ENCODE results near the gene ZNF32. TPM values are rescaled to one million over a fixed set of nuclear protein-coding genes. Genes with fewer than 3 reads are reported as not detected.

The ZNF32 gene
- total RNA-seq, 1 experiment from 2014 or later, result 30.3 TPM

- POLR2A ChIA-PET, result no interaction called here
- H3K27me3 ChIP-seq (replicated peaks; ENCODE audit: control insufficient read depth, insufficient read depth, low read length), result no peaks in the 10 kb centered on the region; the same call in 1 of the 2 replicates
Observed at GRCh38 chr10:43676901-43677300, 28.2 kb upstream of the ZNF32 start.

GRCh38 chr10:43676331-43676730, 27.6 kb upstream of the ZNF32 start:
- no peaks in the 10 kb centered on the region for H3K4me1 ChIP-seq
- ChIA-PET CTCF (no interaction called here), POLR2A (no interaction called here)
- H3K4me3 ChIP-seq (ENCODE audit: low read depth, low read length), result no peak overlapping the region
- H3K27me3 ChIP-seq (replicated peaks; ENCODE audit: control insufficient read depth, insufficient read depth, low read length), result no peaks in the 10 kb centered on the region; the same call in 1 of the 2 replicates
- DNase-seq, result no peak
- no TSS peak for BruUV-seq (replicated peaks)
- H3K36me3 Mint-ChIP-seq (ENCODE audit: insufficient read depth, unreplicated experiment), result no peaks in the 10 kb centered on the region
- no peak overlapping the region for H3K4me3 Mint-ChIP-seq (ENCODE audit: unreplicated experiment)
- no peaks in the 10 kb centered on the region for H3K36me3 ChIP-seq (ENCODE audit: control insufficient read depth, insufficient read depth, low read length)
- no peaks in the 10 kb centered on the region for H3K9me3 Mint-ChIP-seq (ENCODE audit: unreplicated experiment)
- intact Hi-C loops (cut with micrococcal nuclease; ENCODE audit: unreplicated experiment), result no loop called here
- H3K27ac Mint-ChIP-seq (ENCODE audit: unreplicated experiment), result no peak overlapping the region
- H3K4me1 Mint-ChIP-seq (ENCODE audit: low read depth, unreplicated experiment), result peaks cover 5% of the 10 kb centered on the region
- peaks cover 17% of the 10 kb centered on the region for H3K27me3 Mint-ChIP-seq (ENCODE audit: insufficient read depth, unreplicated experiment)
- TF ChIP-seq, protein P1, sequence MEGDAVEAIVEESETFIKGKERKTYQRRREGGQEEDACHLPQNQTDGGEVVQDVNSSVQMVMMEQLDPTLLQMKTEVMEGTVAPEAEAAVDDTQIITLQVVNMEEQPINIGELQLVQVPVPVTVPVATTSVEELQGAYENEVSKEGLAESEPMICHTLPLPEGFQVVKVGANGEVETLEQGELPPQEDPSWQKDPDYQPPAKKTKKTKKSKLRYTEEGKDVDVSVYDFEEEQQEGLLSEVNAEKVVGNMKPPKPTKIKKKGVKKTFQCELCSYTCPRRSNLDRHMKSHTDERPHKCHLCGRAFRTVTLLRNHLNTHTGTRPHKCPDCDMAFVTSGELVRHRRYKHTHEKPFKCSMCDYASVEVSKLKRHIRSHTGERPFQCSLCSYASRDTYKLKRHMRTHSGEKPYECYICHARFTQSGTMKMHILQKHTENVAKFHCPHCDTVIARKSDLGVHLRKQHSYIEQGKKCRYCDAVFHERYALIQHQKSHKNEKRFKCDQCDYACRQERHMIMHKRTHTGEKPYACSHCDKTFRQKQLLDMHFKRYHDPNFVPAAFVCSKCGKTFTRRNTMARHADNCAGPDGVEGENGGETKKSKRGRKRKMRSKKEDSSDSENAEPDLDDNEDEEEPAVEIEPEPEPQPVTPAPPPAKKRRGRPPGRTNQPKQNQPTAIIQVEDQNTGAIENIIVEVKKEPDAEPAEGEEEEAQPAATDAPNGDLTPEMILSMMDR (IDR thresholded peaks at IDR 0.05; ENCODE audit: insufficient read depth in 1 of 2, low read depth in 1 of 2, low read length in 1 of 2, severe bottlenecking in 1 of 2, unreplicated experiment in 1 of 2), result no peak
- H3K9me3 ChIP-seq, result no peaks in the 10 kb centered on the region

More at GRCh38 chr10:43676901-43677300, 28.2 kb upstream of the ZNF32 start:
- TF ChIP-seq, protein P1 (IDR thresholded peaks at IDR 0.05; ENCODE audit: insufficient read depth in 1 of 2, low read depth in 1 of 2, low read length in 1 of 2, severe bottlenecking in 1 of 2, unreplicated experiment in 1 of 2), result no peak
- no peaks in the 10 kb centered on the region for H3K36me3 Mint-ChIP-seq (ENCODE audit: insufficient read depth, unreplicated experiment)
- peaks cover 17% of the 10 kb centered on the region for H3K27me3 Mint-ChIP-seq (ENCODE audit: insufficient read depth, unreplicated experiment)
- H3K4me3 Mint-ChIP-seq (ENCODE audit: unreplicated experiment), result no peak overlapping the region
- H3K36me3 ChIP-seq (ENCODE audit: control insufficient read depth, insufficient read depth, low read length), result no peaks in the 10 kb centered on the region
- H3K27ac Mint-ChIP-seq (ENCODE audit: unreplicated experiment), result no peak overlapping the region
- no peaks in the 10 kb centered on the region for H3K9me3 Mint-ChIP-seq (ENCODE audit: unreplicated experiment)
- H3K4me1 ChIP-seq, result no peaks in the 10 kb centered on the region
- BruUV-seq (replicated peaks), result no TSS peak
- CTCF ChIA-PET, result no interaction called here
- H3K9me3 ChIP-seq, result no peaks in the 10 kb centered on the region
- no peaks in the 10 kb centered on the region for H3K4me1 Mint-ChIP-seq (ENCODE audit: low read depth, unreplicated experiment)
- DNase-seq, result no peak
- intact Hi-C loops (cut with micrococcal nuclease; ENCODE audit: unreplicated experiment), result no loop called here
- no peak overlapping the region for H3K4me3 ChIP-seq (ENCODE audit: low read depth, low read length)

- Histone ChIP-seq H3K9me3 (no peaks in the 10 kb centered on the region), H3K36me3 (ENCODE audit: control insufficient read depth, insufficient read depth, low read length) (no peaks in the 10 kb centered on the region), H3K4me1 (no peaks in the 10 kb centered on the region), H3K27me3 (replicated peaks; ENCODE audit: control insufficient read depth, insufficient read depth, low read length) (no peaks in the 10 kb centered on the region; the same call in 1 of the 2 replicates), H3K4me3 (ENCODE audit: low read depth, low read length) (no peak overlapping the region)
- intact Hi-C loops (cut with micrococcal nuclease; ENCODE audit: unreplicated experiment), result no loop called here
- H3K4me3 Mint-ChIP-seq (ENCODE audit: unreplicated experiment), result no peak overlapping the region
- H3K36me3 Mint-ChIP-seq (ENCODE audit: insufficient read depth, unreplicated experiment), result no peaks in the 10 kb centered on the region
- POLR2A ChIA-PET, result no interaction called here
- TF ChIP-seq, protein P1 (IDR thresholded peaks at IDR 0.05; ENCODE audit: insufficient read depth in 1 of 2, low read depth in 1 of 2, low read length in 1 of 2, severe bottlenecking in 1 of 2, unreplicated experiment in 1 of 2), result no peak
- no peak for DNase-seq
- peaks cover 5% of the 10 kb centered on the region for H3K4me1 Mint-ChIP-seq (ENCODE audit: low read depth, unreplicated experiment)
- no peak overlapping the region for H3K27ac Mint-ChIP-seq (ENCODE audit: unreplicated experiment)
- CTCF ChIA-PET, result no interaction called here
- peaks cover 21% of the 10 kb centered on the region for H3K27me3 Mint-ChIP-seq (ENCODE audit: insufficient read depth, unreplicated experiment)
- BruUV-seq (replicated peaks), result no TSS peak
- H3K9me3 Mint-ChIP-seq (ENCODE audit: unreplicated experiment), result no peaks in the 10 kb centered on the region
Observed at GRCh38 chr10:43674553-43675210, 26.0 kb upstream of the ZNF32 start.
